Measurements from ENCODE around the gene TMPRSS4. TPM values are rescaled to one million over a fixed set of nuclear protein-coding genes. Genes with fewer than 3 reads are reported as not detected.

The TMPRSS4 gene
- total and polyA plus RNA-seq, 2 of the 13 experiments (the other 11 are each of a cell fraction or from before 2014, with no cell fraction given), result 0.32 TPM; not detected in 1

GRCh38 chr11:118145285-118146227 is 68.7 kb downstream of the TMPRSS4 start (continued):
- TF ChIP-seq RORA (CRISPR knock-in tag; IDR thresholded peaks at IDR 0.05), result no peak
- TF ChIP-seq CCAR2 (optimal IDR thresholded peaks at IDR 0.05; ENCODE audit: low read depth, low read length), result no peak
- no peak for TF ChIP-seq MLX (CRISPR knock-in tag; IDR thresholded peaks at IDR 0.05)
- TF ChIP-seq ZNF773 (CRISPR knock-in tag; IDR thresholded peaks at IDR 0.05; ENCODE audit: borderline replicate concordance), result no peak
- TF ChIP-seq SAP130 (CRISPR knock-in tag; IDR thresholded peaks at IDR 0.05; ENCODE audit: low read depth), result peak; percentile 75
- TF ChIP-seq, protein P1, sequence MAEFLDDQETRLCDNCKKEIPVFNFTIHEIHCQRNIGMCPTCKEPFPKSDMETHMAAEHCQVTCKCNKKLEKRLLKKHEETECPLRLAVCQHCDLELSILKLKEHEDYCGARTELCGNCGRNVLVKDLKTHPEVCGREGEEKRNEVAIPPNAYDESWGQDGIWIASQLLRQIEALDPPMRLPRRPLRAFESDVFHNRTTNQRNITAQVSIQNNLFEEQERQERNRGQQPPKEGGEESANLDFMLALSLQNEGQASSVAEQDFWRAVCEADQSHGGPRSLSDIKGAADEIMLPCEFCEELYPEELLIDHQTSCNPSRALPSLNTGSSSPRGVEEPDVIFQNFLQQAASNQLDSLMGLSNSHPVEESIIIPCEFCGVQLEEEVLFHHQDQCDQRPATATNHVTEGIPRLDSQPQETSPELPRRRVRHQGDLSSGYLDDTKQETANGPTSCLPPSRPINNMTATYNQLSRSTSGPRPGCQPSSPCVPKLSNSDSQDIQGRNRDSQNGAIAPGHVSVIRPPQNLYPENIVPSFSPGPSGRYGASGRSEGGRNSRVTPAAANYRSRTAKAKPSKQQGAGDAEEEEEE (CRISPR knock-in tag; IDR thresholded peaks at IDR 0.05; ENCODE audit: borderline replicate concordance), result no peak
- TF ChIP-seq ZNF549 (CRISPR knock-in tag; IDR thresholded peaks at IDR 0.05), result no peak
- TF ChIP-seq, protein P2, sequence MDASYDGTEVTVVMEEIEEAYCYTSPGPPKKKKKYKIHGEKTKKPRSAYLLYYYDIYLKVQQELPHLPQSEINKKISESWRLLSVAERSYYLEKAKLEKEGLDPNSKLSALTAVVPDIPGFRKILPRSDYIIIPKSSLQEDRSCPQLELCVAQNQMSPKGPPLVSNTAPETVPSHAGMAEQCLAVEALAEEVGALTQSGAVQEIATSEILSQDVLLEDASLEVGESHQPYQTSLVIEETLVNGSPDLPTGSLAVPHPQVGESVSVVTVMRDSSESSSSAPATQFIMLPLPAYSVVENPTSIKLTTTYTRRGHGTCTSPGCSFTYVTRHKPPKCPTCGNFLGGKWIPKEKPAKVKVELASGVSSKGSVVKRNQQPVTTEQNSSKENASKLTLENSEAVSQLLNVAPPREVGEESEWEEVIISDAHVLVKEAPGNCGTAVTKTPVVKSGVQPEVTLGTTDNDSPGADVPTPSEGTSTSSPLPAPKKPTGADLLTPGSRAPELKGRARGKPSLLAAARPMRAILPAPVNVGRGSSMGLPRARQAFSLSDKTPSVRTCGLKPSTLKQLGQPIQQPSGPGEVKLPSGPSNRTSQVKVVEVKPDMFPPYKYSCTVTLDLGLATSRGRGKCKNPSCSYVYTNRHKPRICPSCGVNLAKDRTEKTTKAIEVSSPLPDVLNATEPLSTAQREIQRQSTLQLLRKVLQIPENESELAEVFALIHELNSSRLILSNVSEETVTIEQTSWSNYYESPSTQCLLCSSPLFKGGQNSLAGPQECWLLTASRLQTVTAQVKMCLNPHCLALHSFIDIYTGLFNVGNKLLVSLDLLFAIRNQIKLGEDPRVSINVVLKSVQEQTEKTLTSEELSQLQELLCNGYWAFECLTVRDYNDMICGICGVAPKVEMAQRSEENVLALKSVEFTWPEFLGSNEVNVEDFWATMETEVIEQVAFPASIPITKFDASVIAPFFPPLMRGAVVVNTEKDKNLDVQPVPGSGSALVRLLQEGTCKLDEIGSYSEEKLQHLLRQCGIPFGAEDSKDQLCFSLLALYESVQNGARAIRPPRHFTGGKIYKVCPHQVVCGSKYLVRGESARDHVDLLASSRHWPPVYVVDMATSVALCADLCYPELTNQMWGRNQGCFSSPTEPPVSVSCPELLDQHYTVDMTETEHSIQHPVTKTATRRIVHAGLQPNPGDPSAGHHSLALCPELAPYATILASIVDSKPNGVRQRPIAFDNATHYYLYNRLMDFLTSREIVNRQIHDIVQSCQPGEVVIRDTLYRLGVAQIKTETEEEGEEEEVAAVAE (CRISPR knock-in tag; IDR thresholded peaks at IDR 0.05; ENCODE audit: borderline replicate concordance), result no peak
- no peak for TF ChIP-seq NR2F2 (IDR thresholded peaks at IDR 0.05; ENCODE audit: borderline replicate concordance, low read depth)
- TF ChIP-seq, protein P3, sequence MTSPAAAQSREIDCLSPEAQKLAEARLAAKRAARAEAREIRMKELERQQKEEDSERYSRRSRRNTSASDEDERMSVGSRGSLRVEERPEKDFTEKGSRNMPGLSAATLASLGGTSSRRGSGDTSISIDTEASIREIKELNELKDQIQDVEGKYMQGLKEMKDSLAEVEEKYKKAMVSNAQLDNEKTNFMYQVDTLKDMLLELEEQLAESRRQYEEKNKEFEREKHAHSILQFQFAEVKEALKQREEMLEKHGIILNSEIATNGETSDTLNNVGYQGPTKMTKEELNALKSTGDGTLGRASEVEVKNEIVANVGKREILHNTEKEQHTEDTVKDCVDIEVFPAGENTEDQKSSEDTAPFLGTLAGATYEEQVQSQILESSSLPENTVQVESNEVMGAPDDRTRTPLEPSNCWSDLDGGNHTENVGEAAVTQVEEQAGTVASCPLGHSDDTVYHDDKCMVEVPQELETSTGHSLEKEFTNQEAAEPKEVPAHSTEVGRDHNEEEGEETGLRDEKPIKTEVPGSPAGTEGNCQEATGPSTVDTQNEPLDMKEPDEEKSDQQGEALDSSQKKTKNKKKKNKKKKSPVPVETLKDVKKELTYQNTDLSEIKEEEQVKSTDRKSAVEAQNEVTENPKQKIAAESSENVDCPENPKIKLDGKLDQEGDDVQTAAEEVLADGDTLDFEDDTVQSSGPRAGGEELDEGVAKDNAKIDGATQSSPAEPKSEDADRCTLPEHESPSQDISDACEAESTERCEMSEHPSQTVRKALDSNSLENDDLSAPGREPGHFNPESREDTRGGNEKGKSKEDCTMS (CRISPR knock-in tag; conservative IDR thresholded peaks at IDR 0.05), result no peak
- no peak for TF ChIP-seq HOXA7 (CRISPR knock-in tag; IDR thresholded peaks at IDR 0.05)
- no peak for TF ChIP-seq GZF1 (CRISPR knock-in tag; IDR thresholded peaks at IDR 0.05)
- TF ChIP-seq YEATS4 (CRISPR knock-in tag; IDR thresholded peaks at IDR 0.05; ENCODE audit: borderline replicate concordance), result no peak
- no peak for TF ChIP-seq KMT2A (CRISPR knock-in tag; IDR thresholded peaks at IDR 0.05)
- TF ChIP-seq ZSCAN22 (CRISPR knock-in tag; IDR thresholded peaks at IDR 0.05), result no peak
- peak; percentile 92 for TF ChIP-seq HNRNPLL (IDR thresholded peaks at IDR 0.05; ENCODE audit: low read depth, low read length, poor library complexity, severe bottlenecking)
- no peak for TF ChIP-seq NFIC (IDR thresholded peaks at IDR 0.05; ENCODE audit: low read length)
- no peak for TF ChIP-seq GATAD1 (CRISPR knock-in tag; IDR thresholded peaks at IDR 0.05)
- TF ChIP-seq TBP (CRISPR knock-in tag; IDR thresholded peaks at IDR 0.05), result no peak
- no peak for TF ChIP-seq SMARCC2 (IDR thresholded peaks at IDR 0.05)
- peak; percentile 40; the same call in 1 of the 2 replicates for TF ChIP-seq ELF3 (CRISPR knock-in tag; IDR thresholded peaks at IDR 0.05)

All from HepG2 (cell line).